SU-DHL-6 (cell line): ENCODE results near the gene GARS1.

Source experiments
- EZH2phosphoT487 ChIP-seq: fragments of 200-600 bp; sonication (generic), shearing (Covaris generic); conservative IDR thresholded peaks from 2 replicates; pipeline ENCODE4 v1.6.1; 2018; ENCODE audit warnings: mild to moderate bottlenecking, antibody characterized with exemption, low read length, moderate library complexity, mixed read lengths
- TF ChIP-seq, protein P1 (sequence below): fragments of 200-600 bp; sonication (generic); IDR thresholded peaks from one replicate; pipeline ENCODE4 v1.5.1; 2017; ENCODE audit warnings: antibody characterized with exemption, mild to moderate bottlenecking, low read length, moderate library complexity; ENCODE audit not compliant: insufficient read depth, poor library complexity, severe bottlenecking

DNA sequence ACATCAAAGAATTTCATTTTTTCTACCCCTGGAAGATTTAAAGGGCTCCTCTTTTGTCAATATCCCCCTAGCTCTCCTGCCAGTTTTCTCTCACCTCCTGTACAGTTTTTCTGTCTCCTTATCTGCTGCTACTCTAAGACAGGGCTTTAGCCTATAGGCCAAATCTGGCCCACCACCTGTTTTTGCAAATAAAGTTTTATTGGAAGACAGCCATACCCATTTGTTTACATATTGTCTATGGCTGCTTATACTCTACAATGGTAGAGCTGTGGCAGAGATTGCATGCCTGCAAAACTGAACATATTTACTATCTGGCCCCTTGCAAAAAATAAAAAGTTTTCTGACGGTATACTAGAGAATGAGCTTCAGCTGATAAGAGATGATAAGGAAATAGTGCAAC is 37.4 kb upstream of the GARS1 start:
- TF ChIP-seq, protein P1, sequence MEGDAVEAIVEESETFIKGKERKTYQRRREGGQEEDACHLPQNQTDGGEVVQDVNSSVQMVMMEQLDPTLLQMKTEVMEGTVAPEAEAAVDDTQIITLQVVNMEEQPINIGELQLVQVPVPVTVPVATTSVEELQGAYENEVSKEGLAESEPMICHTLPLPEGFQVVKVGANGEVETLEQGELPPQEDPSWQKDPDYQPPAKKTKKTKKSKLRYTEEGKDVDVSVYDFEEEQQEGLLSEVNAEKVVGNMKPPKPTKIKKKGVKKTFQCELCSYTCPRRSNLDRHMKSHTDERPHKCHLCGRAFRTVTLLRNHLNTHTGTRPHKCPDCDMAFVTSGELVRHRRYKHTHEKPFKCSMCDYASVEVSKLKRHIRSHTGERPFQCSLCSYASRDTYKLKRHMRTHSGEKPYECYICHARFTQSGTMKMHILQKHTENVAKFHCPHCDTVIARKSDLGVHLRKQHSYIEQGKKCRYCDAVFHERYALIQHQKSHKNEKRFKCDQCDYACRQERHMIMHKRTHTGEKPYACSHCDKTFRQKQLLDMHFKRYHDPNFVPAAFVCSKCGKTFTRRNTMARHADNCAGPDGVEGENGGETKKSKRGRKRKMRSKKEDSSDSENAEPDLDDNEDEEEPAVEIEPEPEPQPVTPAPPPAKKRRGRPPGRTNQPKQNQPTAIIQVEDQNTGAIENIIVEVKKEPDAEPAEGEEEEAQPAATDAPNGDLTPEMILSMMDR = no peak
- TF ChIP-seq EZH2phosphoT487 = no peak
